OCI-LY7 (cell line): ENCODE results near the gene CD164L2.

ENCODE experiments used
- EZH2phosphoT487 ChIP-seq: fragments of 200-600 bp; sonication (generic); IDR thresholded peaks from 2 replicates; pipeline ENCODE4 v1.6.1; 2018; ENCODE audit warnings: low read depth, borderline replicate concordance, mild to moderate bottlenecking, mixed run types, antibody characterized with exemption, low read length, moderate library complexity, mixed read lengths
- TF ChIP-seq, protein P1 (sequence below): fragments of 200-600 bp; sonication (generic); conservative IDR thresholded peaks from 2 replicates; pipeline ENCODE4 v1.5.1; 2014; ENCODE audit warnings: mild to moderate bottlenecking, antibody characterized with exemption, low read length, moderate library complexity, mixed read lengths

GRCh38 chr1:27366411-27367159 lies 16.5 kb downstream of the CD164L2 start, which contains the start of gene MAP3K6:
- TF ChIP-seq, protein P1, sequence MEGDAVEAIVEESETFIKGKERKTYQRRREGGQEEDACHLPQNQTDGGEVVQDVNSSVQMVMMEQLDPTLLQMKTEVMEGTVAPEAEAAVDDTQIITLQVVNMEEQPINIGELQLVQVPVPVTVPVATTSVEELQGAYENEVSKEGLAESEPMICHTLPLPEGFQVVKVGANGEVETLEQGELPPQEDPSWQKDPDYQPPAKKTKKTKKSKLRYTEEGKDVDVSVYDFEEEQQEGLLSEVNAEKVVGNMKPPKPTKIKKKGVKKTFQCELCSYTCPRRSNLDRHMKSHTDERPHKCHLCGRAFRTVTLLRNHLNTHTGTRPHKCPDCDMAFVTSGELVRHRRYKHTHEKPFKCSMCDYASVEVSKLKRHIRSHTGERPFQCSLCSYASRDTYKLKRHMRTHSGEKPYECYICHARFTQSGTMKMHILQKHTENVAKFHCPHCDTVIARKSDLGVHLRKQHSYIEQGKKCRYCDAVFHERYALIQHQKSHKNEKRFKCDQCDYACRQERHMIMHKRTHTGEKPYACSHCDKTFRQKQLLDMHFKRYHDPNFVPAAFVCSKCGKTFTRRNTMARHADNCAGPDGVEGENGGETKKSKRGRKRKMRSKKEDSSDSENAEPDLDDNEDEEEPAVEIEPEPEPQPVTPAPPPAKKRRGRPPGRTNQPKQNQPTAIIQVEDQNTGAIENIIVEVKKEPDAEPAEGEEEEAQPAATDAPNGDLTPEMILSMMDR: peak; percentile 52; the same call in 1 of the 2 replicates
- TF ChIP-seq EZH2phosphoT487: no peak
